Mammary epithelial cell (primary cell): ENCODE measurements around the gene AMOT.

ENCODE experiments used
- CTCF ChIP-seq, 2 donors: IDR thresholded peaks in 1 of 2; conservative IDR thresholded peaks in 1 of 2; 2 replicates each; pipeline ENCODE4 v1.5.1; 2011 to 2012; ENCODE audit warnings: inconsistent platforms in 2 of 2, low read length in 2 of 2, mild to moderate bottlenecking in 2 of 2, control low read depth in 1 of 2, low read depth in 1 of 2; ENCODE audit not compliant: insufficient read depth in 1 of 2; ENCODE audit errors: extremely low read depth in 1 of 2
- EZH2 ChIP-seq: IDR thresholded peaks from 2 replicates; pipeline ENCODE4 v1.6.1; 2012; ENCODE audit warnings: low read length, inconsistent platforms, borderline replicate concordance

- TF ChIP-seq CTCF (conservative IDR thresholded peaks at IDR 0.05 in 1 of 2, IDR thresholded peaks at IDR 0.05 in 1 of 2; ENCODE audit: extremely low read depth in 1 of 2, insufficient read depth in 1 of 2, low read depth in 1 of 2, low read length in 2 of 2) (no peak), EZH2 (no peak)
Observed at GRCh38 chrX:112867570-112867969, 26.9 kb upstream of the AMOT start.
